NCI-H128 (cell line): ENCODE data around the gene TSBP1.
"Not testable (repeated sequence)": the region's sequence is repeated elsewhere in the genome, so short reads cannot be mapped to it uniquely, and the experiment has no call there.

Experiments
- DNase-seq: peaks from one replicate; lab custom pipeline; 2025; ENCODE audit not compliant: unreplicated experiment; lab: John Stamatoyannopoulos, UW

The TSBP1 gene

DNA sequence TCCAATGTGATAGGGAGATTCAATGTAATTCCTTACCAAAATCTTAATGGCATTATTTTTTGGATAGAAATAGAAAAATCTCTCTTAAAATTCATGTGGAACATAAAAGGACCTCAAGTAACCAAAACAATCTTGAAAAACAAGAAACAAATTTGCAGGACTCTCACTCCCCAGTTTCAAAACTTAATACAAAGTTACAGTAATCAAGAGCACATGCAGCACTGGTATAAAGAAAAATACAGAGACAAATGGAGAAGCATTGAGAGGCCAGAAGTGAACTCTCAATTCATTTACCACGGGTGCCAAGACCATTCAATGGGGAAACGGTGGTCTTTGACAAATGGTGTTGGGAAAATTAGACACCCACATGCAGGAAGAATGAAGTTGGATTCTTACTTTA is 7.8 kb upstream of the TSBP1 start:
- no peak for DNase-seq

DNA sequence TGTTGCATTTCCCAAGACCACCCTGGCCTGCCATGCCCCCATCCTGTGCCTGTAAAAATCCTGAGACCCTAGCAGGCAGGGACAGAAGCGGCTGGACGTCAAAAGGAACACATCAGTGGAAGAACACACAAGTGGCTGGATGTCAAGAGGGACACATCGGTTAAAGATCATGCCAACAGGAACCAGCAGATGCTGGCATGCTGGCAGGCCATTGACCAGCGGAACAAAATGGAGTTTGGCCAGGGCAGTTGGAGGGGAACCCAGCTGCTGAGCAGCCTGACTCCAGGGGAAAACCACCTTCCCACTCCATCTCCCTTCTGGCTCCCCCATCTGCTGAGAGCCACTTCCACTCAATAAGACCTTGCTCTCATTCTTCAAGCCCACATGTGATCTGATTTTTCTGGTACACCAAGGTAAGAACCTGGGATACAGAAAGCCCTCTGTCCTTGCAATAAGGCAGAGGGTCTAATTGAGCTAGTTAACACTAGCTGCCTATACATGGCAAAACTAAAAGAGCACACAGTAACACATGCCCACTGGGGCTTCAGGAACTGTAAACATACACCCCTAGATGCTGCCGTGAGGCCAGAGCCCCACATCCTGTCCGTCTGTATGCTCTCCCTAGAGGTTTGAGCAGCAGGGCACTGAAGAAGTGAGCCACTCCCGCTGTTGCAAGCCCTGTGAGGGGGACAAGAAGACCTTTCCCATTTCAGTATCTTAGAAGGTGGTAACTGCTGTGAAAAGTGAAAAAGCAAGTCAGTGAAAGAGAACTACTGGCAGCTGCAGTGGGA is 4.2 kb upstream of the TSBP1 start:
- no peak for DNase-seq

DNA sequence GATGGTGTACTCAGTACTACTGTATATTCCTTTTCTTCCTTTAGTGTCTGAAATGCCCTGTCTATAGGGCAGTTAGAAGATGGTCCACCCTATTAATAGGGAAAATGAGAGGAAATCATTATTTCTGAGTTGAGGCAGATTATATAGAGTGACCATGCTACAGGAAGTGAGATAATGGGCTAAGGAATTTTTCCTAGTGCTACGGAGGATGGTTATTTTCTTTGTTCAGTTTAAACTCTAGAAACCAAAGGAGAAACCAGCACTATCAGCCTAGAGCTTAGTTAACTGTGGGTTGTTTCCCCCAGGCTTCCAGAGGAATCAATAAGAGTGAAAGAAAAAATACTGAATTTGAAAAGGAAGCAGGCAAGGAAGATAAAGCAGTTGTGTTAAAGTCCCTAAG is 474 bp downstream of the TSBP1 start:
- DNase-seq, result no peak

DNA sequence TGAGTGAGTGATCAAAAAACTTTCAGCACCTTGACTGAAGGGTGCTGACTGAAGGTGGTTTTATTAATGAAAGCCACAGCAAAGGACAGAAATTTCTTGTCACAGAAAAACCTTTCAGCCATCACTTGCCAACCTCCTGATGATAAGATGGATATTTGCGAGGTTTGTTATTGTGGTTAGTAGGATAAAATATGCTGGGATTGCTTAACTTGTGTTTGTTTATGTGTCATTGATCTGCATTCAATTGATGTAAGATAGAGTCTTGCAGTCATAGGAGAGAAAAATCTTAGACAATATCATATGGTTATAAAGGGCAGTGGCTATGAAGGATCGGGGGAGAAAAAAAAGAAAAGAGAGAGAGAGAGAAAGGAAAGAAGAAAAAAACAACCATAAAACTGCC is 1.2 kb downstream of the TSBP1 start:
- no peak for DNase-seq

DNA sequence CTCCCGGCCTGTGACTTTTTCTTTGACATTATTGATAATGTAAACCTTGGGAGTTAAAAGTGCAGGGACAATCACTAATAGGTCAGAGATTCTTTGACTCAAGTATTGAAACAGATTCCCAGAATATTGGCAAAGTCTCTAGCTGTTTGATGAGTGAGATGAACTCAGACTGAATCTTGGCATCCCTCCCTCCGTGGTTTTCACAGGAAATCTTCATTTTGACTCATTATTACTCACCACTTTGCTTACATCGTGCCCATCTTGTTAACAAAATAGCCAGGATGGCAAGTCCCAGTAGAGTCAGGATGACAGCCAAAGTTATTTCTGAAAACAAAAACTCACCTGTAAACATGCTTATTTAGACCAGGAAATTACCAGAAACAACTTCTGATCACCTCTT is 2.0 kb downstream of the TSBP1 start:
- DNase-seq, result no peak

DNA sequence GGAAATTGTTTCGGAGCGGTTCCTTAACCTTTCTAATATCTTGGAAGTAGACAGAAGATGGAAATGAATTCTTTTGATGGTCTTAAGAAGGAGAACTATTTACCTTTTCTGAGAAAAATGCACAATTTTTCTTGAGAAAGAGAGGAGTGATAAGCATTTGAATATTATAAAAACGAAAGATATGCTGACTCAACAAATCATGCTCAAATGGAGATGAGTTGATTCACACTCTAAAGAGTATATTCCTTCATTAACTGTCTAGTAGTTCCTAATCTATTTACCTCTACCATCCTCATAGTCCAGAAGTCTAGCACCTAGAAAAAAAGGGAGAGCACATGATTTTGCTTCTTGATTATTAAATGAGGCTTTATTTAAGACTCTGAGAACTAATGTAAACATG is 4.1 kb downstream of the TSBP1 start:
- no peak for DNase-seq

DNA sequence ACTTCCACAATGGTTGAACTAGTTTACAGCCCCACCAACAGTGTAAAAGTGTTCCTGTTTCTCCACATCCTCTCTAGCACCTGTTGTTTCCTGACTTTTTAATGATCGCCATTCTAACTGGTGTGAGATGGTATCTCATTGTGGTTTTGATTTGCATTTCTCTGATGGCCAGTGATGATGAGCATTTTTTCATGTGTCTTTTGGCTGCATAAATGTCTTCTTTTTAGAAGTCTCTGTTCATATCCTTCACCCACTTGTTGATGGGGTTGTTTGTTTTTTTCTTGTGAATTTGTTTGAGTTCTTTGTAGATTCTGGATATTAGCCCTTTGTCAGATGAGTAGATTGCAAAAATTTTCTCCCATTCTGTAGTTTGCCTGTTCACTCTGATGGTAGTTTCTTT is 12.5 kb downstream of the TSBP1 start:
- DNase-seq, result not testable (repeated sequence)

DNA sequence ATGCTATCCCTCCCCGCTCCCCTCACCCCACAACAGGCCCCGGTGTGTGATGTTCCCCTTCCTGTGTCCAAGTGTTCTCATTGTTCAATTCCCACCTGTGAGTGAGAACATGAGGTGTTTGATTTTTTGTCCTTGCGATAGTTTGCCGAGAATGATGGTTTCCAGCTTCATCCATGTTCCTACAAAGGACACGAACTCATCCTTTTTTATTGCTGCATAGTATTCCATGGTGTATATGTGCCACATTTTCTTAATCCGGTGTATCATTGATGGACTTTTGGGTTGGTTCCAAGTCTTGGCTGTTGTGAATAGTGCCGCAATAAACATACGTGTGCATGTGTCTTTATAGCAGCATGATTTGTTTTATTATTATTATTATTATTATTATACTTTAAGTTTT is 13.2 kb downstream of the TSBP1 start:
- not testable (repeated sequence) for DNase-seq

DNA sequence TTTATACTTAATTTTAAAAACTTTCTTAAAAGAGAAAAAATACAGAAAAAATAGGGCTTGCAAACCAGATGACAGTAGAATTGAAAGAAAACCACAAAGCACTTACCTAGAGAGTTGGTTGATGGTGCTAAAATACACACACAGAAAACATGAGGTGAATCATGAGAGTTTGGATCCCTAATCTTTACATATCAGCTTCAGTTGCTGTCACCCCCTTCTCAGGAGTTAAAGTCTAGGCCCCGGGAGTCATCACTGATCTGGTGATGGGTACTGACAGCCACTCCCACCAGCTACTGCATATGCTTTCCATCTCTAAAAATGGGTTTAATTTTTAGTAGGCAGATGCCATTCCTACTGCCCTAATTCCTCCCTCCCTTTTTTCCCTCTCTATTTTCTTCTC is 16.7 kb downstream of the TSBP1 start:
- no peak for DNase-seq

DNA sequence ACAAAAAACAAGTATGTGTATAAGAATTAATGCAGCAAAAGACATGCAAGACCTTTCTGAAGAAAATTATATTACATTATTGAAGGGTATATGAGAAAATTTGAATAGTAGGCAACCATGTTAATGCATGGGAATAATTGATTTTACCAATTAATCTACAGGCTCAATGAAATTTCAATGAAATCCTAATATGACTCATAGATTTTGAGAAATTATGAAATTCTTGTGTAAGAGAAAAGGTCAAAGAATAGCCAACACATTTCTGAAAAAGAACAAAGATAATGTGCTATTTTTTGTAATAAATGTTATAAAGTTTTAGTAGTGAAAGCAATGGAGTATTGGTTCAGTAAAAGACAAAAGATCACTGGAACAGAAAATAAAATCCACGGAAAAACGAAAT is 18.4 kb downstream of the TSBP1 start:
- no peak for DNase-seq

DNA sequence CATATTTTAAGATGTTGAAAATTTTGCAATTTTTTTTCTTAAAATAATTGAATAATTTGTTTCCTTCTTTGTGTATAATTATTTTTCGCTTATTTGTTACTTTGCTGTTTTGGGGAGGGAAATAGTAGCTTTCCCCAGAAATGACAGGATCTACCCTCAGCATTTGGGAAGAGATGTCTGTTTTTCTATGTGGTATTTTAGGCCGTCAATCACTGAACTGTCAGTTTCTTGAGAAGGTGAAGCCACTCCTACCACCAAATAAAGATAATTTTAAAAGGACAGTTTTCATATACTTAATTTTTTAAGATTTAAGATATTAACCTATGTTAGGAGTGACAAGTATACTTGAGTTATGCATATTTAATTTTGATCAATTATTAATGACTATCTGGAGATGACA is 31.5 kb downstream of the TSBP1 start:
- no peak for DNase-seq

DNA sequence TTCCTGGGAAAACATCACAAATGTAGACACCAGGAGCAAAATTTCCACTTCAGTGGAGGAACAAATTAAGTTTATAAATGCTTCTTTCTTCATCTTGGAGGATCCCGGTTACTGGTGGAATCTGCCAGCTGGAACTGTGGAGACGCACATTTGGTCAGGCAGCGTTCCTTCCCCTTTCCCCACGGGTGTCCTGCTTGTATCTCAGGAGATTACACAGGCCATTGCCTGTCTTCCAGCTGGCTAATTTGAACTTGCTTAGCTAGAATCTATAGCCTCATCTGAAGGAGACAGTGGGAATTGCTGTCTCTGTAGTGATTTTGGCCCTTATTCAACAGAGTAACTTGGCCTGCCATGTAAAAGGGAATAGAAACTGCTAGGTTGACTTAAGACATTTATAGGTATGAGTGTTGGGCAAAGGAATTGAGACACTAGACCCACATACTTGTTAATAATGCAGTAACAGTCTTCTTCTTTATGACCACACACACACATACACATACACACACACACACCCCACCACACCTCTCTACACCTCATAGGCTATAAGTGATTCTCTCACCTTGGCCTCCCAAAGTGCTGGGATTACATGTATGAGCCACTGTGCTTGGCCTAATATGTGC is 34.4 kb downstream of the TSBP1 start:
- no peak for DNase-seq

DNA sequence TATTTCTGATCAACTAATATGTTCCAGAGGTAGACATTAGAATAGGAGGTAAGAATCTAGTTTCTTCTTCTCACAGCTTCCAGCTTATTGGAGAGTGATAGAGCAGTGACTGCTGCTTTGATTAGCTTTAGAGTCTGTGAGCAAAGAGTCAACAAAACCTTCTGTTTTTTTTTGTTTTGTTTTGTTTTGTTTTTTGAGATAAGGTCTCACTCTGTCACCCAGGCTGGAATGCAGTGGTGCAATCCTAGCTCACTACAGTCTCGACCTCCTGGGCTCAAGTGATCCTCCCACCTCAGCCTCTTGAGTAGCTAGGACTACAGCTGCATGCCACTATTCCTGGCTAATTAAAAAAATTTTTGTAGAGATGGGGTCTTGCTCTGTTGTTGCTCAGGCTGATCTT is 39.3 kb downstream of the TSBP1 start:
- DNase-seq, result no peak

DNA sequence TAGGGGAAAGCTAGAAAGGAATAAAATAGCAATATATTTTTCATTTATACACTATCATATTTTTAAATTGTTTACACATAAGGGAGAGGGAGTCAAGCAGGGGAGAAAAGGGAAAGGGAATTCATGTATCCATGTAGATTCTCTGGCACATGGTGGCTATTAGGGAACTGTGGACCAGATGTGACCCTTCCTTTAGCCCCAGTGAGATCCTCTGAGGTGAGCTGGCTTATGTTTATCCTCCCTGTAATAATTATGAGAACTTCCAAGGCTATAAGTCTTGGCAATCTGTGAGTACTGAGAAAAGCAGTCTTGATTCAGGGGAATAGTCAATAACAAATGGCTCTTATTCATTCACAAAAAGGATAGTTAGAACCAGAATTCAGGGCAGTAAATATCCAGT is 42.6 kb downstream of the TSBP1 start:
- no peak for DNase-seq

DNA sequence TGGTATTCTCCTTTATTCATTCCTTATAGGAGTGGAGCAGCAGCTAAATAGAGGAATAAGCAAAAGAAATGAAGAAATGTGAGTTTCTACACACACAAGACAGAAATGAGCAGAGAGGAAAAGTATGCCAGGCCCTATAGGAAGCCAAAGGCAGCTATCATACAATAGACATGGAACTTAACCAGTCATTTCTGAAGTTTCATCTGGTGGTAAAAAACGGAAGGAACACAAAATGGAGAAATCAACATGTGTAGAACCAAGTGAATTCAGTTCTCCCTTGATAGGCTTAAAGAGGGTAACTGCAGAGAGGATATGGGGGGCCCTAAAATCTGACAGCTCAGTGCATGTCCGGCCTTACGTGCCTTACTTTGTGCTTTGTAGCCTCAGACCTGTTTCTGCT is 44.6 kb downstream of the TSBP1 start:
- DNase-seq, result no peak

DNA sequence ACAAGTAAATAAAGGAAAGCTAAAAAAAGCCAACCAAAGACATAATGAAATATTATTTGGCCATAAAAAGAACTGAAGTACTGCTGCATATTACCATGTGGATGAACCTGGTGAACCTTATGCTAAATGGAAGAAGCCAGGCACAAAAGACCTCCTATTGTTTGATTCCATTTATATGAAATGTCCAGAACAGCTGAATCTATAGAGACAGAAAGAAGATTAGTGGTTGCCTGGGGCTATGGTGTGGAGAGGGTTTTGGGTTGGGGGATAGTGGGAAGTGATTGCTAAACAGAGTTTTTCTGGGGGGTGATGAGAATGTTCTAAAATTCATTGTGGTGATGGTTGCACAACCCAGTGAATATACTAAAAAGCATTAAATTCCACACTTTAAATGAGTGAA is 53.2 kb downstream of the TSBP1 start:
- DNase-seq, result no peak

DNA sequence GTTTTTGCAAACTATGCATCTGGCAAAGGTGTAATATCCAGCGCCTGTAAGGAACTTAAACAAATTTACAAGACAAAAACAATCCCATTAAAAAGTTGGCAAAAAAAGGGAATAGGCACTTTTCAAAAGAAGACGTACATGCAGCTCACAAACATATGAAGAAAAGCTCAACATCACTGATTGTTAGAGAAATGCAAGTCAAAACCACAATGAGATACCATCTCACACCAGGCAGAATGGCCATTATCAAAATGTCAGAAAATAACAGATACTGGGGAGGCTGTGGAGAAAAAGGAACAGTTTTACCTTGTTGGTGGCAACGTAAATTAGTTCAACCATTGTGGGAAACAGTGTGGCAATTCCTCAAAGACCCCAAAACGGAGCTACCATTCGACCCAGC is 54.2 kb downstream of the TSBP1 start:
- DNase-seq, result no peak

DNA sequence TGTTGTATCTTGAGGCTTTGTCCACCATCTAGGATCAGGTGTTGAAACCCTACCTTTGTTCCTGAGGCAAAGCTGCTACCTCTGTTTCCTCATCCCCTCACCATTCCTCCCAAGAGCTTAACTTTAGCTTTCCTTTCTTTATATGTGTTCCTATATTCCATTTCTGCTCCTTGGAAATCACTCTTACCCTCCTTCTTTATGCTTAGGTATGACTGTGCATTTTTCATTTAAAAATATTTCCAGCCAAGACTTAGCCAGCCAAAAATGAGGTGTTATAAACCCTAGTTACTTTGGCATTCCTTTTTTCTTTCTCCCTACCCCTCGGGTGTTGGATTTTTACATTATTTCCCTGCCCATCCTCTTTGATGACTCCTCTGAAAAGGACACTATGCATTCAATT is 57.7 kb downstream of the TSBP1 start:
- no peak for DNase-seq

DNA sequence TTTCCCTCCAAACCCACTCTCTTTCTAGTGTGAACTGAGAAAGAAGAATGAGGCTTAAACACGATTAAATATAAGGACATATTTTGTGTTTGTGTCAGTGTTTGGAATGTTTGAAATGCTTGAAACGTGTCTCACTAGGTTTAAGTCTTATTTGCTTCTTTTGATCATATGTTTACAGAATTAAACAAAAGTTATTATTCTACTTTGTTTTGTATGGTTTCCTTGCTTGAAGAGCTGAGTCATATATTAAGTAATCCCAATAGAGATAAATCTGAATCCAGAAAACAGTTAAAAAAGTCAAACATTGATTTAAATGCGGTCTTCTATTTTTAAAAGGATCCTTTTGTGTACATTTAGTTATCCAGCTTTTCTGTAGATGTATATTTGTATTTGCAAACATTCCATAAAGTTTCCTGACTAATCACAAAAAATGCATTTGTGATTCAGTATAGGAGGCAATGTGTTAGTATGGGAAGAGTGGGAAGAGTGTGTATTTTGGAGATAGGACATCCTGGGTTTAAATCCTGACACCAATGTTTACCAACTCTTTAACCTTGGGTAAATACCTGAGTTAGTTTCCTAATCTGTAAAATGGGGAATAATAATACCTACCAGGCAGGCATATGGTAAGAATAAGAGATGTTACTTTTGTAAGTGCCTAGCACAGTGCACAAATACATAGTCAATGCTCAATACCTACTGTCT is 72.9 kb downstream of the TSBP1 start:
- DNase-seq, result no peak

DNA sequence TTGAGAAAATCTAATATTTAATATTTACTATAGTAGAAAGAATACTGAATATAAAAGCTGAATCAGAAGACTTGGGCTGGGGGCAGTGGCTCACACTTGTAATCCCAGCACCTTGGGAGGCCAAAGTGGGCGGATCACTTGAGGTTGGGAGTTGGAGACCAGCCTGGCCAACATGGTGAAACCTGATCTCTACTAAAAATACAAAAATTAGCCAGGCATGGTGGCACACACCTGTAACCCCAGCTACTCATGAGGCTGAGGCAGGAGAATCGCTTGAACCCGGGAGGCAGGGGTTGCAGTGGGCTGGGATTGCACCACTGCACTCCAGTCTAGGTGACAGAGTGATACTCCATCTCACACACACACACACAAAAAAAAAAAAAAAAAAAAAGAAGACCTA is 76.7 kb downstream of the TSBP1 start:
- not testable (repeated sequence) for DNase-seq

DNA sequence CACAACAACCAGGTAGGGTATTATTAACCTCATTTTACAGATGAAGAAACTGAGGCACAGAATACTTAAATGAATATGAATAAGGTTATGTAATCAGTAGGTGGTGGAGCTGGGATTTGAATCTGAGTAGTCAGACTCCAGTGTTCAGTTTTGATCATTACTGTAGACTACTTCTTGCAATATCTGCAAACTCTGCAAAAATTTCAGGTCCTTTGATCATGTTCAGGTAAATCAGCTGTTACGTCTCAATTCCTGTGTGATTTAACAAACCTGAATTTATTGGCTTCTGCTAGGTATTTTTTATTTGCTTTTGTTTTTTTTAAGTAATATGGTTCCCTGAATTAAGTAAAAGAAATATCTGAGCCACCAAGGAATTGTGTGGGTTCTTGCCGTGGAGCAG is 77.1 kb downstream of the TSBP1 start:
- DNase-seq, result no peak

DNA sequence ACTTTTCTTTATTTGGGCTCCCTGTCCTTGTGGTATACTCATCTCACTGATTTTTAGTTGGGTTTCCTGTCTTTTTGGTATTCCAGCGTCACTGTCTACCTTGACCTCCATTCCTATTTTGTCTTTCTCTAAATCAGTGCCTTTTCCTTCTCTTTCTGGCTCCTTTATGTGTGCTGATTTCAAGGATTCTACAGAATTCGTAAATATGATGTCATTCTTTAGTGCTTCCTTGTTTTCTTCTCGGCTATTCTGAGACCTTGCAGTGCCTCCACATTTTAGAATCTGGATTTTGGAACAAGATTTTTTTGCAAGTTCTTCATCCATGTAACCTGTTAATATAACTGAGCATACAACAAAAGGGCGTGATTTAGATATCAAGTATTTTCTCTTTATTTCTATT is 78.0 kb downstream of the TSBP1 start:
- no peak for DNase-seq
